HG02840 (cell line): Measurements from ENCODE around the gene ORM2.

ENCODE experiments used
- ATAC-seq: cut with Tn5 transposase; IDR thresholded peaks from one replicate; pipeline ENCODE4 v1.9.1; 2021; ENCODE audit warnings: mild to moderate bottlenecking, moderate library complexity, moderate number of reproducible peaks; ENCODE audit not compliant: unreplicated experiment, low FRiP score

Gene ORM2

DNA sequence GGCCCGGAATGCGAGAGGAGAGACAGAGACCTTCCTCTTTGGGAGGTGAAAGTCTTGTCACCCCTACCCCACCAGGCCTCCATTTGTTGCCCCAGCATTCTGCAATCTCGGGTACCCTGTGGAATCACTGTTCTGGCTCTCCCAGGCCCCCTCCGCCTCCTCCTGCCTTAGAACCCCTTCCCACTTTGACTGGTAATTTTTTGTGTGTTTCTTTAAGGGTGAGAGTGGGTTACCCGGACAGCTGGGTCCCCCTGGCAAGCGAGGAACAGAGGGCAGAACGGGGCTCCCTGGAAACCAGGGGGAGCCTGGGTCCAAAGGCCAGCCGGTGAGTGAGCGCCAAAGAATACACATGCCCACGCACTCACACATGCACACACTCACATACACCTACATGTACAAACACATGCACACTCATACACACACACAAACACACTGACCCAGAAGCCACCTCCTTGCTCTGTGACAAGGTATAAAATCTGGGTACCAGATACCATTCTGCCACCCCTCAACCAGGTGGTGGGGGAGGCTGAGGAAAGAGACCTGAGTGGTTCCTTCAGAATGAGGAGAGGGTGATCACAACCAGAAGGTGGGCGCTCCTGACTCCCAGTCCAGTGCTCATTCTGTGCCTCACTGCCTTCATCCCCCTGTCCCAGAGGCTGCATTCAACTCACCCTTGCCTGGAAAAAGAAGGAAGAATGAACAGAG, 37.6 kb upstream of the ORM2 start:
- ATAC-seq: no peak

DNA sequence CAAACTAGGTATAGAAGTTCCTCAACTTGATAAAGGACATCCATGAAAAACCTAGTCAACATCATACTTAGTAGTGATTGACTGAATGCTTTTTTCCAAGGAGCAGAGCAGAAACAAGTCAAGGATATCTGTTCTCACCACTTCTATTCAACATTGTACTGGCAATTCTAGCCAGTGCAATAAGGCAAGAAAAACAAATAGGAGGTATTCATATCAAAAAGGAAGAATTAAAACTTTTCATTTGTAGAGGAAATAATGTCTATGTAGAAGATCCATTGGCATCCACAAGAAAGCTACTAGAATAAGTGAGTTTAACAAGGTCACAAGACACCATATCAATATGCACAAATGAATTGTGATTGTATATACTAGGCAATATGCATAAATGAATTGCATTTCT, 35.0 kb upstream of the ORM2 start:
- ATAC-seq: no peak

DNA sequence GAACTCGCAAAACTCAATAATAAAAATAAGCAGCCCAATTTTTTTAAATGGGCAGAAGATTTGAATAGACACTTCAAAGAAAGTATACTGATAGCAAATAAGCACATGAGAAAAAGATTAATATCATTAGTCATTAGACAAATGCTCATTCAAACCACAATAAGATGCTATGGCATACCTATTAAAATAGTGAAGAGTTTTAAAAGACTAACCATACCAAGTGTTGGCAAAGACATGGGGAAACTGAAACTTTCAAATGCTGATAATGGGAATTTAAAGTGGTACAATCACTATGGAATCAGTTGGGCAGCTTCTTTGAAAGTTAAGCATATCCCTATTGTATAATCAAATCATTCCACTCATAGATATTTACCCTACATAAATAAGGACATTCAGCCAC, 33.3 kb upstream of the ORM2 start:
- no peak for ATAC-seq

GRCh38 chr9:114299286-114300152, 30.1 kb upstream of the ORM2 start:
- no peak for ATAC-seq

DNA sequence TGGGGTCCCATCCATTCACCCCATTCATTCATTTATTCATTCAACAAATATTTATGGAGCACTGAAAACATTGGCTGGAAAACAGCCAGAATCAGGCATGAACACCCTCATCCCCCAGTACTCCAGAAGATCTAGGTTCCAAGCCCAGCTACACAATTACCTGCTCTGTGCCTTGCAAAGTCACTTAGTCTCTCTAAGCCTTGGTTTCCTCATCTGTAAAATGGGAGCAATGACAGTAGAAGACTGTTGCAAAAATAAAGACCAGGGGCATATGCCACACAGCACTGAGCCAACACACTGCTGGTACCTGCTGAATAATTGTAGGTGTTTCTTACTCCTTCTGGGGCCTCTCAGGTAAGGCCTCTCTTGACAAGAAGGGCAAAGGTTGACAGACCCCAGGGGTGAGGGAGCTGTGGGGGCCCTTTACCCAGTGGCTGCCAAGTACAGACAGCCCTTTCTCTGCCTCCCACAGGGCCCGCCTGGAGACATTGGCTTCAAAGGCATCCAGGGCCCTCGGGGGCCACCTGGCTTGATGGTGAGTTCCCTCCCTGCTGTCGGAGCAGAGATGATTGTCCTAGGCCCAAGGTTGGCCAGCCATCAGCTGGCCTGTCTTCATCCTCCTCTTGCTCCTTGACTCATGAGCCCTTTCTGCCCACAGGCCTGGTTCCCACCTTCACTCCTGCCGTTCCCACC, 29.4 kb upstream of the ORM2 start:
- ATAC-seq: no peak

DNA sequence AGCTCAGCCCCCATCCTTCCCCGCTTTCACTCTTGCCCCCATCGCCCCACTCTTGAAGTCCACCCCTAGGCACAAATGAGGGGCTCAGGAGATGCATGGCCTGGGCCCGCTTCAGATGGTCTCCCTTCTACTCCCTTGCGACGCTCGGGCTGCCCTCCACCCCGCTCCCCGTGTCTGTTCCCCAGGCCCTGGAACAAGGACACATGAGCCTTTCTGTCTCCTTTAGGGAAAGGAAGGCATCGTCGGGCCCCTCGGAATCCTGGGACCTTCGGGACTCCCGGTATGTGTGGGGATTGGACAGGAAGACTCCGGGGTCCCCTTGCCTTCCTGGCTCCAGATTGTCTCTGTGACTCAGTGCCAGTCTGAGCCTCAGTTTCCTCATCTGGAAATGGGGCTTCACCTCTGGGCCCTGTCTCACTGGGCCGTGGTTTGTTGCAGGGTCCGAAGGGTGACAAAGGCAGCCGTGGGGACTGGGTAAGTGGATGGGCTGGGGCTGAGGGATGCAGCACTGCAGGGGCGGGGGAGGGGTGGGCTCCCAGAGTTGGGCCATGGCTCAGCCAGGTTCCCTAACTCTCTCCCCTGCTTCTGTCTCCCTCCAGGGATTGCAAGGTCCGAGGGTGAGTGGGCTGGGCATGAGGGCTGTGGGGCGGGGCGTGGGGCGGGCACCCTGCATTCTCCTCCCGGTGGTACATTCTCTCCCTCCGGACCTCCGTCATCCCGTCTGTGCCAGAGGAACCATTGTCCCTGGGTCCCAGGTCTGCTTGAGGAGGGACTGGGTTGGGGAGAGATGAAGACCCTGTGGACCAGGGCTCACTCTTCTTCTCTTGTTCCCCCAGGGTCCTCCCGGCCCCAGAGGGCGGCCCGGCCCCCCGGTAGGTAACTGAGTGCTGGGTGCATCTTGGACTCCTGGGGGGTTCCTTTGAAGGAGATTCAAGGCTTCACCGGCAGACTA, 28.5 kb upstream of the ORM2 start:
- ATAC-seq: no peak

DNA sequence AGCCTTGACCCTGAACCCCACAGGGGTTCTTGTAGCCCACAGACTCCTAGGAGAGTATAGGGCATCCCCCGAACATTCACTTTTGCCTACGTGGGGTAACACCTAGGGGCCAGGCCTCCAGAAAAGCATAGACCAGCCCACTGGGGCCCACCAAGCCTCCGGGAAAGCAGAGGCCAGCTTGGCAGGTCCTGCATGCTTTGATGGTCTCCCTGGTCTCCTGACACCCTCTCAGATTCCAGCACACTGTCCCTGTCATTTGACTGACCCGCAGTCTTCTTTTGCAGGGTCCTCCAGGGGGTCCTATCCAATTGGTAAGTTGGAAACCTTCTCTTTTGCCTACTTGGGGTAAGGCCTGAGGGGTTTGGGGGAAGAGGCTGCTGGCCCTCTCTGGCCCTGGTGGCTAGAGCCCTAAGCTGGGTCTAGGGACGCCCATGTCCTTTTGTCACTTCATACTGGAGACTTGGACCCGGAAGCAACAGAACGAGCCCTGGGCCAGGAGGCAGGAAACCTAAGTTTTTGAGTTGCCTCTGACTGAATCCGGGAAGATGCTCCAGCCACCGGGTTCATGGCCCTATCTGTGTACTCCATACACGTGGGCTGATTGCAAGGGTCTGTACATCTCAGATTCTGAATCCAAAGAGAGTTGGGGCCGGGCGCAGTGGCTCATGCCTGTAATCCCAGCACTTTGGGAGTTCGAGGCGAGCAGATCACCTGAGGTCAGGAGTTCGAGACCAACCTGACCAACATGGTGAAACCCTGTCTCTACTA, 27.7 kb upstream of the ORM2 start:
- no peak for ATAC-seq

DNA sequence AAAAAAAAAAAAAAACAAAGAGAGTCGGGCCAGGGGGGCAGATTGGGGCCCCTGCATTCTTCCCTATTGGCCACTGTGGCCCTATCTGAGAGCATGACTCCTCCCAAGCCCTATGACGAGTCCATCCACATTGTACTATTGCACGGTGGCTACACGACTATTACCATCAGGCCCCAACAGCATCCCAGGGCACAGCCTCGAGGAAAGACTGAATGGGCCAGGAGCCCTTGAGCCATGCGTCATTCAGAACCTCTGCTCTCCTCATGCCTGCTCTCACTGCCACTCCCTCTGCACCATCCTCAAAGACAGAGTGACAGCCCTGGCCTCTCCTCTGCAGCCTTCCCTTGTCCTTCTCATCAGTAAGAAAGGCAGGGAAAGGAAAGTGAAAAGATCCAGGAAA, 26.9 kb upstream of the ORM2 start:
- no peak for ATAC-seq

GRCh38 chr9:114303571-114303970, 26.1 kb upstream of the ORM2 start:
- no peak for ATAC-seq

DNA sequence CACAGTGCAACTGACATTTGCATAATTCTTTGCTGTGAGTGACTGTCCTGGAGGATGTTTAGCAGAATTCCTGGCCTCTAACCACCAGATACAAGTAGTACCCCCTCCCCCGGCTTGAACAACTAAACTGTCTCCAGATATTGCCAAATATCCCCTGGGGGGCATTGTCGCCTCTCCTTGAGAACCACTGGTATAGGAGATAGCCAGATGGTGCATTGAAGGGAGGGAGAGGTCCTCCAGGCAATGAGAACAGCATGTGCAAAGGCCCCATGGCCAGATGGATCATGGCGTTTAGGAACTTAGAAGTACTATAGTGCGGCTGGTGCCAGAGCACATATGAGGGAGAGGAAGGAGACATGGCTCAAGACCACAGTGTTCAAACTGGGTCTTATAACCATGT, 25.7 kb upstream of the ORM2 start:
- ATAC-seq: no peak

- no peak for ATAC-seq
Measured at GRCh38 chr9:114304416-114305188, 25.1 kb upstream of the ORM2 start.

DNA sequence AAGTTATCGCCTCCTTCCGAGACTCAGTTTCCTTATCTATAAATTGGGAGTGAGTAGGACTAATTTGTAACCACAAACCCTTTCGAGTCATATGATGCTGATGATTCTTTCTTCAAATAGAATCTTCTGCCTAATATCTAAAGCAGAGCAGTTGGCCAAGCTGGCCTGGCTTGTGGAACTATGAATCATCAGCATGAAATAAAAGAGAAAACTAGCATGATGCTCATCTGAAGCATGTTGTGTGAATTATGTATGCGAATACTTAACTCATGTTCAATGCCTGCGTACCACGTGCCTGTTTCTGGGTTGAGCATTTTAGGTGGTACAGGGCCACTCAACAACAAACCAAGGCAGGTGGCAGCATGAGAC, 21.8 kb upstream of the ORM2 start:
- no peak for ATAC-seq

GRCh38 chr9:114308361-114308950, 21.2 kb upstream of the ORM2 start:
- no peak for ATAC-seq

DNA sequence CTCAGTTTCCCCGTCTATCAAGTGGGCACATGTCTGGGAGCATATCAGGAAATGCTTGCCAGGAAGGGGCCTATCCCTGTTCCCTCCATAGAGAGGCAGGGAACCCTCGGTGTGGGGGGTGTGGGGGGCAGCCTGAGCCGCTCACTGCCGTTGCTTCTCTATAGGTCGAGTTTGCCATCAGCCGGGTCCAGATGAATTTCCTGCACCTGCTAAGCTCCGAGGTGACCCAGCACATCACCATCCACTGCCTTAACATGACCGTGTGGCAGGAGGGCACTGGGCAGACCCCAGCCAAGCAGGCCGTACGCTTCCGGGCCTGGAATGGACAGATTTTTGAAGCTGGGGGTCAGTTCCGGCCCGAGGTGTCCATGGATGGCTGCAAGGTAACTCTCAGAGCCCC, 20.6 kb upstream of the ORM2 start:
- ATAC-seq: no peak

DNA sequence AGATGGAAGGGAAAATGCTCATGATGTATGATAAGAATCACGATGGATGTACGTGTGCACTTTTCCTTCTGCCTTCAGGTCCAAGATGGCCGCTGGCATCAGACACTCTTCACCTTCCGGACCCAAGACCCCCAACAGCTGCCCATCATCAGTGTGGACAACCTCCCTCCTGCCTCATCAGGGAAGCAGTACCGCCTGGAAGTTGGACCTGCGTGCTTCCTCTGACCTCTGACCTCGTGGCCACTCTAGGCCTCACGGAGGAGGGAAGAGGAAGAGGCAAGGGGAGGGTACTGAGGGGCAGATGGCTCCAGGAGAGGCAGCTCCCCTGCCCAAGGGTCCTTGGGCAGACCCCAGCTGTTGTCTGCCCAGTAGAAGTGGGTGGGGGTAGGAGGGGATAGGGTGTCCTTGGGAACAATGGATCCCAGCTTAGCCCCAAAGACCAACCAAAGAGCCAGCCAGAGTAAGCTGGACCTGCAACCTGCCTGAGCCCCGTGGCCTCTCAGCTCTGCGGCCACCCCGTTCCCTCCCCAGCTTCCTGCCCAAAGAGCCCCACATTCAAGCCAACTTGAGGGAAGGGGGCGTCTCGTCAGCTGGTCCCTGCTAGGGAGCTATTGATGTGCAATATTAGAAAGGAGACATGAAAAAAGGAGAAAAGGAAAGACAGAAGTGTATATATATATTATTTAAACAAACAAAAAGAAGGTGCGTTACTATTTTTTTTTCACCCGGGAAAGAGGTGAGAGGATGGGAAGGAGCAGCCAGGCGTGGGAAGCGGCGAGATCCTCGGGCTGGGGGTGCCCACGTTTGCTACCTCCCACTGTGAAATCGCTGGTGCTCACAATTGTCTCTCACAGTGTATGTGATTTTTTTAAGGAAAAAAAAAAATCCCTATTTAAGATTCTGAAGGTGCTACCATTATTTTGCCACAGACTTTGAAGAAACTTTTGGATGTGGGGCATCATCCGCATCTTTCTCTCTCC, 18.9 kb upstream of the ORM2 start:
- ATAC-seq: no peak

DNA sequence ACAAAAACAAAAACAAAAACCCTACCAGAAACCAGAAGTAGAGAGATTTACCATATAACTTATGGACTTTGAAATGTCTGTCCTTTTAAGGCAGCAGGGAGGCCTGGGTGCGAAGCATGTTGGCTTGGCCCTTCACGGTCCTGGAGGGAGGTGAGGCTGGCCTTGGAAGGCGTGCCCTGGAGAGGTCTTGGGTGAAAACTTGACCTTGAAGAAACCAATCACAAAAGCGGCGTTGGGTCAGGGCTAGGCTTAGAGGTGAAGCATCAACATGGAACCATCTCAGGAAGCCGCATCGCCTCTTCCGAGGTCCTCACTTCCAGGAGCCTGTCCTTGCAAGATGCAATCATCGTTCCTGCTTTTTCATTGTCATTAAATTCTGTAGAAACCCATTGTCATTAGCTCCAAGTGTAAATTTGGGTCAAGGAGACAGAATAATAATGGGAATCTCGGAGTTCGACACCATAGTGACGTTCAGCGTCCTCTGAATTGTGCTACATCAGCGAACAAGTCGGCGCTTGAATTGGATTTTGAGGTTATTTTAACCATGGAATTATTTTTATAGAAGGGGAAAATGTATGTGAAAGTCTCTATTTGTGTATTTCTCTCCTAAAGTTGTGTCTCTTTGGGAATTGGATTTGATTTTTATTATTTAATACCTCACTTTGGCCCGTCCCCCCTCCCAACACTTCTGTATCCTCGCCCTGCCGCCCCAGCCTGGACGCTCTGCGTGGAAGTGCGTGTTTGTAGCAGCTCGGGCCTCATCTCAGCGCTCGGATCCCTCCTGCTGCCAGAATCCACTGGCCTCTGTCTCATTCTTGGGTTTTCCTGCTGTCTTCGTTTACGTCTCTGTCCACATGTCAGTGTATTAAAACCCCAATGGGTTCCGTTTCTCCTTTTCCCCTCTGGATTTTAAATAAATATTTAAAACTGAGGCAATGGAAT, 17.8 kb upstream of the ORM2 start:
- no peak for ATAC-seq
